ENCODE measurements around the gene SWSAP1. TPM values are rescaled to one million over a fixed set of nuclear protein-coding genes. Genes with fewer than 3 reads are reported as not detected.
A peak's percentile ranks its signal among the peaks of the same experiment; 100 is the strongest.

Gene SWSAP1
- total and polyA plus RNA-seq, 9 of the 15 experiments (the other 6 are each of a cell fraction or from before 2014, with no cell fraction given): 0.18 to 2.8 (median 1.7) TPM

GRCh38 chr19:11361037-11361770 lies 13.3 kb upstream of the SWSAP1 start (continued):
- TF ChIP-seq MGA (IDR thresholded peaks at IDR 0.05) (peak; percentile 83), FOXA3 (CRISPR knock-in tag; conservative IDR thresholded peaks at IDR 0.05 in 1 of 2, IDR thresholded peaks at IDR 0.05 in 1 of 2) (no peak), ARNT (IDR thresholded peaks at IDR 0.05) (no peak), HOXB6 (CRISPR knock-in tag; IDR thresholded peaks at IDR 0.05; ENCODE audit: borderline replicate concordance) (no peak), ZKSCAN3 (CRISPR knock-in tag; IDR thresholded peaks at IDR 0.05) (no peak), EHMT2 (IDR thresholded peaks at IDR 0.05) (peak; percentile 71; the same call in 1 of the 2 replicates), SIRT6 (IDR thresholded peaks at IDR 0.05; ENCODE audit: low read depth, low read length) (no peak), SRSF3 (IDR thresholded peaks at IDR 0.05; ENCODE audit: insufficient read depth, low read length) (no peak), GABPB1 (CRISPR knock-in tag; IDR thresholded peaks at IDR 0.05) (0 out of 2 replicates have a peak, but pooled peaks have one; percentile 41), SAP30 (IDR thresholded peaks at IDR 0.05; ENCODE audit: borderline replicate concordance, insufficient read depth, low read depth, low read length, poor library complexity, severe bottlenecking) (no peak), PTBP1 (IDR thresholded peaks at IDR 0.05; ENCODE audit: low read depth, low read length) (no peak), KDM2B (CRISPR knock-in tag; IDR thresholded peaks at IDR 0.05) (no peak), ZBTB2 (IDR thresholded peaks at IDR 0.05) (0 out of 2 replicates have a peak, but pooled peaks have one; percentile 13), CEBPB (tag; IDR thresholded peaks at IDR 0.05) (no peak)
